BE2C (cell line): ENCODE results near the gene ZNF460. TPM values are rescaled to one million over a fixed set of nuclear protein-coding genes. Genes with fewer than 3 reads are reported as not detected.

Source experiments
- DNase-seq: peaks from one replicate; pipeline ENCODE4 v3.0.0-alpha.2; 2020
- H3K27me3 ChIP-seq: fragments of 250-450 bp; sonication (Bioruptor Pico); 2 replicates; pipeline ENCODE4 v1.5.1; 2020; ENCODE audit warnings: mild to moderate bottlenecking
- H3K36me3 ChIP-seq: fragments of 250-450 bp; sonication (Bioruptor Pico); 2 replicates; pipeline ENCODE4 v1.5.1; 2020; ENCODE audit warnings: mild to moderate bottlenecking
- H3K4me1 ChIP-seq: fragments of 250-450 bp; sonication (Bioruptor Pico); 2 replicates; pipeline ENCODE4 v1.5.1; 2020
- H3K4me3 ChIP-seq: 2 replicates; pipeline ENCODE4 v1.5.1; 2011; ENCODE audit warnings: low read depth, low read length
- H3K9me3 ChIP-seq: fragments of 250-450 bp; sonication (Bioruptor Pico); 2 replicates; pipeline ENCODE4 v1.5.1; 2020
- polyA plus RNA-seq: library from polyadenylated mRNA; unstranded; fragments of >200 nt; gene quantifications from one replicate; pipeline ENCODE4 v1.2.1, GENCODE V29; 2012; ENCODE audit warnings: low read depth, missing spikeins; ENCODE audit not compliant: insufficient read length, insufficient read depth
- TF ChIP-seq, protein P1 (sequence below): IDR thresholded peaks from 2 replicates; pipeline ENCODE4 v1.5.1; 2012; ENCODE audit warnings: mild to moderate bottlenecking, low read depth, low read length

The ZNF460 gene
- polyA plus RNA-seq = 2.7 TPM

DNA sequence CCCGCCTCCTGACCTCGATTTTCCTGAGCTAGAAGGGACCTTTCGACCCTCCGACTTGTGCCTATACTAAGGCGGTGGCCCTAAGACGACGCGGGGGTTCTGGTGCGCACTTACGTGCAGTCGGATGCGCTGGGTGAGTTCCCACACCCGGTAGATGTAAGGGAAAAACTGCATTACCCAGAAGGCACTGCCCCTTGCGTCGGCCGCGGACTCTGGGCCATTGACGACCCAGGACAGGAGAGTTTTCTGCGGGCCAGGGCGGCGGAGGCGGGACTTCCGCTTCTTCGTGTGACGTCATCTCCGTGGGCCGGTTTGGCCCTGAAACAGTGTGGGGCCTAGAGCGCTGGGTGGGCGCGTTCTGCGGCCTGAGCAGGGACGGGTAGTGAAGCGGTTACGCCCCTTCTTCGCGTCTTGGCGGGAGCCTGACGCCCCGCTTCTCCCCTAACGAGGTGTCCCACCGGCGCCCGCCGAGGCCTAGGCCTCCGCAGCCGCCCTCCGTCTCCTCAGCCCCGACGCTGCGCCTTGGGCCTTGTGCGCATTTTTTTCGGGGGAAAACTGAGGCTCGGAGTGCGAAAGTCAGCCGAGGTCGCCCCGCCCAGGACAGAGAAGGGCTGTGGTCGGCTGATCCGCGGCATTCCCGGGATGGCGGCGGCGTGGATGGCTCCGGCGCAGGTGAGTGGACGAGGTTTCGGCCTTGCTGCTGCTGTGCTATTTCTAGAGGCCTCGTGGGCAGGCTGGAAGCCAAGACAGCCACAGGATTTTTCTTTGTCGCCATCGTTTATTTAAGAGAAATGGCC, at the start of gene ZNF460:
TSS of gene ZNF460 (plus strand) at position 321 of the 797 bp plus-strand sequence. CDS start at position 643, 322 bp downstream.
- no peaks in the 10 kb centered on the region for H3K27me3 ChIP-seq
- DNase-seq = peak; percentile 96
- no peaks in the 10 kb centered on the region for H3K9me3 ChIP-seq
- H3K36me3 ChIP-seq = peaks cover 27% of the 10 kb centered on the region
- peaks cover 4% of the 10 kb centered on the region; the same call in 1 of the 2 replicates for H3K4me1 ChIP-seq
- peak within 1 kb of the TSS; percentile 99 for H3K4me3 ChIP-seq
- TF ChIP-seq, protein P1, sequence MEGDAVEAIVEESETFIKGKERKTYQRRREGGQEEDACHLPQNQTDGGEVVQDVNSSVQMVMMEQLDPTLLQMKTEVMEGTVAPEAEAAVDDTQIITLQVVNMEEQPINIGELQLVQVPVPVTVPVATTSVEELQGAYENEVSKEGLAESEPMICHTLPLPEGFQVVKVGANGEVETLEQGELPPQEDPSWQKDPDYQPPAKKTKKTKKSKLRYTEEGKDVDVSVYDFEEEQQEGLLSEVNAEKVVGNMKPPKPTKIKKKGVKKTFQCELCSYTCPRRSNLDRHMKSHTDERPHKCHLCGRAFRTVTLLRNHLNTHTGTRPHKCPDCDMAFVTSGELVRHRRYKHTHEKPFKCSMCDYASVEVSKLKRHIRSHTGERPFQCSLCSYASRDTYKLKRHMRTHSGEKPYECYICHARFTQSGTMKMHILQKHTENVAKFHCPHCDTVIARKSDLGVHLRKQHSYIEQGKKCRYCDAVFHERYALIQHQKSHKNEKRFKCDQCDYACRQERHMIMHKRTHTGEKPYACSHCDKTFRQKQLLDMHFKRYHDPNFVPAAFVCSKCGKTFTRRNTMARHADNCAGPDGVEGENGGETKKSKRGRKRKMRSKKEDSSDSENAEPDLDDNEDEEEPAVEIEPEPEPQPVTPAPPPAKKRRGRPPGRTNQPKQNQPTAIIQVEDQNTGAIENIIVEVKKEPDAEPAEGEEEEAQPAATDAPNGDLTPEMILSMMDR = no peak

DNA sequence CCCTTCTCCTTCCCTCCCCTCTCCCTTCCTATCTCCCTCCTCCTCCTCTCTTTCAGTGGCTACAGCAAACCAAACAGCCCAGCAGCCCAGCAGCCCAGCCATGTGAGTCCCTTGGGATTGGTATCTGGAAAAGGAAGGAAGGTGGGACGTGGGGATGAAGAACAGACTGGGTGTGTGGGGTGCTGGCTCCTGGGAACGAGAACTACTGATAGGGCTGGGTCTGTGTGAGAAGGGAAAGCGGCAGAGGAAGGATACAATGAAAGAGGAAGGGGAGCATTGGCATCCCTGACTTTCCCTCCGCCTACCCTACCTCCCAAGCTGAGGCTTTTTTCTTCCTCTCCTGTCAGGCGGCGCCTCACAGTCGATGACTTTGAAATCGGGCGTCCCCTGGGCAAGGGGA, 48.6 kb upstream of the ZNF460 start:
- Histone ChIP-seq H3K9me3 (no peaks in the 10 kb centered on the region), H3K36me3 (no peaks in the 10 kb centered on the region), H3K4me3 (no peak overlapping the region), H3K4me1 (no peaks in the 10 kb centered on the region), H3K27me3 (no peaks in the 10 kb centered on the region)
- no peak for DNase-seq
- TF ChIP-seq, protein P1 = no peak

DNA sequence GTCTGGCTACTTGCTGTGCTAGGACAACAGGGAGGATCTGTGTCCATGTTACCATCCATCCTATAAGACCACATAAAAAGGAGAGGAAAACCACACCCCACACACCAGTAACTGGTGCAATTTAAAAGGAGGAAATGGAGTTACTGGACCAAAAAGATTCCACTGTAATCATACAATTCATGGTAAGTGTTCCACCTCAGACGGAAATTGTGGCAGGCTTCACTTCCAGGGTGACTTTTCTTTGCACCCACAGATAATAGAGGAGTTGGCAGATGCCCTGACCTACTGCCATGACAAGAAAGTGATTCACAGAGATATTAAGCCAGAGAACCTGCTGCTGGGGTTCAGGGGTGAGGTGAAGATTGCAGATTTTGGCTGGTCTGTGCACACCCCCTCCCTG, 47.1 kb upstream of the ZNF460 start:
- no peaks in the 10 kb centered on the region for H3K36me3 ChIP-seq
- H3K9me3 ChIP-seq = no peaks in the 10 kb centered on the region
- no peak for DNase-seq
- no peak overlapping the region for H3K4me3 ChIP-seq
- TF ChIP-seq, protein P1 = no peak
- H3K27me3 ChIP-seq = no peaks in the 10 kb centered on the region
- no peaks in the 10 kb centered on the region for H3K4me1 ChIP-seq

DNA sequence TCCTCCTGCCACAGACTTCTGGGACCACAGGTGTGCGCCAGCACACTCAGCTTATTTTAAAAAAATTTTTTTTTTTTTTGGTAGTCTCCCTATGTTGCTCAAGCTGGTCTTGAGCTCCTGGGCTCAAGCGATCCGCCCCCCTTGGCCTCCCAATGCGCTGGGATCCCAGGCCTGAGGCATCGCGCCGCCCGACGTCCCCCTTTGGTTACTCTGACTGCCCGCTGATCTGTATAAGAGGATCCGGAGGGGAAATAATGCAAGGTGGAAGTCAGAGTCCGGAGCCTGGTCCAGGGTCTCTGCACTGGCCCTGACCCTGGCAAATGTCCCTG, 40.3 kb upstream of the ZNF460 start:
- TF ChIP-seq, protein P1 = no peak
- H3K27me3 ChIP-seq = no peaks in the 10 kb centered on the region
- H3K4me1 ChIP-seq = no peaks in the 10 kb centered on the region
- H3K36me3 ChIP-seq = peaks cover 8% of the 10 kb centered on the region
- no peak for DNase-seq
- peak overlapping the region; percentile 98 for H3K4me3 ChIP-seq
- H3K9me3 ChIP-seq = no peaks in the 10 kb centered on the region

DNA sequence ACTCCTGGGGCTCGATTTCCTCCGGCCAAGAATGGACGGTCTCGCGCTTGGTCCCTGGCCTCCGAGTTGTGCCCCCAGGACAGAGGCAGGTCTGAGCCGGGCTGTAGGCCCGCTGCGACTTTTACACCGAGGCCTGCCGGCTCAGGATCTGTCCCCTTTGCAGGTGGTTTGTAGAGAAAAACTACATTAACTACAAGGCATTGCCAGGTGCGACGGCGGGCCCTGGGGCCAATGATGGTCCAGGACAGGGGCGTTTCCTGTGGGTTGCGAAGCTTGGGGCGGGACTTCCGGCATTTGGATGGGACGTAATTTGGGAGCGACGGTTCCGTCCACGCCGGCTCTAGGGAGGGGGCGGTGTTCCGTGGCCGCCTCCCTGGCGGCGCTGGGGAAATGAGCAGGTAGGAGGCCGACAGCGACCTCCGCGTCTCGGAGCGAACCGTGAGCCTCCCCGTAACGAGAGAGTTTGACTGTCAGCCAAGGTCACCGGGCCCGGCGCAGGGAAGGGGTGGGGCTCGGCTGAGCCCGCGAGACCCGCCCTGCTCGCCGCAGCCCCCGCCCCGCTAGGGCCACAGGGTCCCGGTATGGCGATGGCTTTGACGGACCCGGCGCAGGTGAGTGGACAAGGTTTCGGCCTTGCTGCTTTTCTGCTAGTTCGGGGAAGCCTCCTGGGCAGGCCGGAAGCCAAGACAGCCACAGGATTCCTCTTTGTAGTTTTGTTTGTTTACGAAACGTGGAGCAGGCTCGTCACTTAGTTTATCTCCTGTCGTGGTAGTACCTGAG, 39.8 kb upstream of the ZNF460 start, which contains the start of gene ZNF805:
TSS of gene ZNF805 (plus strand) at position 322 of the 780 bp plus-strand sequence. CDS start at position 582, 260 bp downstream.
- no peaks in the 10 kb centered on the region for H3K4me1 ChIP-seq
- H3K9me3 ChIP-seq = no peaks in the 10 kb centered on the region
- no peaks in the 10 kb centered on the region for H3K27me3 ChIP-seq
- peak; percentile 93 for DNase-seq
- TF ChIP-seq, protein P1 = 0 out of 2 replicates have a peak, but pooled peaks have one; percentile 2
- peaks cover 11% of the 10 kb centered on the region for H3K36me3 ChIP-seq
- H3K4me3 ChIP-seq = peak within 1 kb of the TSS; percentile 98
